Stomach (tissue), 9 donors: ENCODE results near the gene CLEC16A. TPM values are rescaled to one million over a fixed set of nuclear protein-coding genes. Genes with fewer than 3 reads are reported as not detected.

Experiments
- DNase-seq, 2 donors: peaks; one replicate each; pipeline versions ENCODE4 v3.0.0 to v3.0.0-alpha.2; 2013 to 2019
- H3K27ac ChIP-seq, 5 donors: fragments of 200-600 bp in 4 of 5; sonication (generic) in 4 of 5; one replicate each; pipeline ENCODE4 v1.5.1; 2013 to 2019; ENCODE audit warnings: mild to moderate bottlenecking in 1 of 5, moderate library complexity in 1 of 5
- H3K27me3 ChIP-seq, 3 donors: fragments of 200-600 bp; sonication (generic); one replicate each; pipeline ENCODE4 v1.5.1; 2017 to 2019; ENCODE audit warnings: mixed run types in 1 of 3
- H3K36me3 ChIP-seq, 4 donors: fragments of 200-600 bp; sonication (generic); 1 replicate in 3 of 4; 2 replicates in 1 of 4; pipeline ENCODE4 v1.5.1; 2016 to 2019
- H3K4me1 ChIP-seq, 4 donors: fragments of 200-600 bp; sonication (generic); one replicate each; pipeline ENCODE4 v1.5.1; 2016 to 2019
- H3K4me3 ChIP-seq, 4 donors: fragments of 200-600 bp; sonication (generic) in 3 of 4; one replicate each; pipeline ENCODE4 v1.5.1; 2016 to 2019; ENCODE audit warnings: mild to moderate bottlenecking in 1 of 4
- H3K9me3 ChIP-seq, 4 donors: fragments of 200-600 bp; sonication (generic); one replicate each; pipeline ENCODE4 v1.5.1; 2016 to 2019
- CTCF ChIP-seq, 7 experiments: fragments of 450-650 bp in 4 of 7; fragments of 200-600 bp in 3 of 7; sonication (generic) in 3 of 7; IDR thresholded peaks; one replicate each; pipeline ENCODE4 v1.5.1; 2016 to 2019; ENCODE audit warnings: antibody characterized with exemption in 7 of 7, control low read depth in 2 of 7, mild to moderate bottlenecking in 1 of 7
- EP300 ChIP-seq: sonication (generic); formaldehyde crosslinking; IDR thresholded peaks from one replicate; pipeline ENCODE4 v1.6.1; 2017; ENCODE audit warnings: antibody characterized with exemption
- POLR2A ChIP-seq, 4 donors: fragments of 450-650 bp; IDR thresholded peaks; one replicate each; pipeline ENCODE4 v1.6.1; 2016; ENCODE audit warnings: antibody characterized with exemption in 4 of 4, control low read depth in 2 of 4, mild to moderate bottlenecking in 1 of 4, moderate library complexity in 1 of 4
- POLR2AphosphoS5 ChIP-seq, 3 donors: sonication (generic); formaldehyde crosslinking; IDR thresholded peaks; one replicate each; pipeline ENCODE4 v1.6.1; 2016; ENCODE audit warnings: antibody characterized with exemption in 3 of 3
- WGBS, 5 donors: extraction: QIAGEN DNeasy Blood & Tissue Kit in 3 of 5; methylation state at CpG; one replicate each; pipeline versions ENCODE4 v1.1.5 to v1.1.7; 2013 to 2018; 5-methylcytosine and 5-hydroxymethylcytosine counted together
- intact Hi-C: fragments of 100-400 bp; cut with DNase I; formaldehyde crosslinking; loops from one replicate; pipeline ENCODE4 v1.15.1; 2023; ENCODE audit warnings: low total_unique reads
- polyA plus RNA-seq, 3 donors: library from polyadenylated mRNA; stranded (reverse); fragments of 200-250 nt; gene quantifications; one replicate each; pipeline ENCODE4 v1.2.3, GENCODE V29; 2013
- total RNA-seq, 5 donors: library from RNA; depleted of rRNA; stranded (reverse); fragments of >200 nt; gene quantifications; one replicate each; pipeline versions ENCODE4 v1.1.0 to v1.2.3, GENCODE V29; 2014 to 2016
- donor health status: healthy with polysubstance abuse.
- donor health status: Bipolar disorder and iron deficiency.
- donor health status: healthy.

CLEC16A gene
- total and polyA plus RNA-seq, 8 donors: 5.8 to 176 (median 21.8) TPM

DNA sequence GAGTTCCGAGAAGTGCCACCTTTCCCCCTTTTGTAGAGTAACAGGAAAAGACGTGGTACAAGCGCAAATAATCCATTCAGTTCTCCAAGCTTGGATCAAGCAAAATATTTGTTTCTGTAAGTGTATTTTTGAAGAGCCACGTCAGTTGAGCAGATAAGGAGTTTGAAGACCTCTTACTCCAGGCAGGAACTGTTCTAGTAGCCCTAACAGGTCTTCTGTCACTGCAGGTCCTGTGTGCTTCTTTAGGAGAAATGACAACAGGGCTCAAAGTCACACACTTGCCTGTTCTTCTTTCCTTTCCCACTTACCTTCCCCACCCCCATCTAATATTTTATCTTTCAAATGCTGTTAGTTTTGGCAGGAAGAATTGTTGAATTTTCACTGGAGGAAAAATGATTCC, 93.9 kb downstream of the CLEC16A start:
- Histone ChIP-seq H3K27me3 (no peaks in the 10 kb centered on the region), H3K36me3 (peaks cover 26 to 75% (median 71%) of the 10 kb centered on the region in 4 donors), H3K4me3 (no peak overlapping the region), H3K4me1 (peaks cover 3 to 26% (median 12%) of the 10 kb centered on the region in 4 donors), H3K27ac (no peak overlapping the region), H3K9me3 (no peaks in the 10 kb centered on the region)
- intact Hi-C loops: no loop called here
- DNase-seq: no peak
- WGBS, 5 donors: 51 to 80% (median 64%) methylated on average over 4 of the region's 4 CpGs
- TF ChIP-seq POLR2A (IDR thresholded peaks at IDR 0.05): no peak
- TF ChIP-seq POLR2AphosphoS5 (IDR thresholded peaks at IDR 0.05): no peak
- TF ChIP-seq EP300: no peak
- no peak for TF ChIP-seq CTCF (IDR thresholded peaks at IDR 0.05)

- H3K27me3 ChIP-seq: no peaks in the 10 kb centered on the region
- H3K4me1 ChIP-seq: peaks cover 0 to 22% (median 8%) of the 10 kb centered on the region in 4 donors
- H3K9me3 ChIP-seq: no peaks in the 10 kb centered on the region
- intact Hi-C loops: no loop called here
- H3K36me3 ChIP-seq: peaks cover 26 to 80% (median 74%) of the 10 kb centered on the region in 4 donors
- no peak overlapping the region for H3K27ac ChIP-seq
- DNase-seq: no peak
- TF ChIP-seq POLR2AphosphoS5 (IDR thresholded peaks at IDR 0.05): no peak
- no peak for TF ChIP-seq POLR2A (IDR thresholded peaks at IDR 0.05)
- TF ChIP-seq EP300: no peak
- TF ChIP-seq CTCF (IDR thresholded peaks at IDR 0.05): no peak
- WGBS, 5 donors: 79 to 96% (median 83%) methylated on average over 5 of the region's 5 CpGs
- H3K4me3 ChIP-seq: no peak overlapping the region
Measured at GRCh38 chr16:11038777-11039176, 94.4 kb downstream of the CLEC16A start.

- Histone ChIP-seq H3K4me1 (peaks cover 0 to 12% (median 5%) of the 10 kb centered on the region in 4 donors), H3K27ac (no peak overlapping the region), H3K36me3 (peaks cover 26 to 84% (median 76%) of the 10 kb centered on the region in 4 donors), H3K4me3 (no peak overlapping the region), H3K27me3 (no peaks in the 10 kb centered on the region), H3K9me3 (no peaks in the 10 kb centered on the region)
- 97 to 99% (median 99%) methylated on average over 8 of the region's 8 CpGs for WGBS, 5 donors
- intact Hi-C loops: no loop called here
- DNase-seq: no peak
- TF ChIP-seq CTCF (IDR thresholded peaks at IDR 0.05) (no peak), POLR2AphosphoS5 (IDR thresholded peaks at IDR 0.05) (no peak), POLR2A (IDR thresholded peaks at IDR 0.05) (no peak), EP300 (no peak)
Measured at GRCh38 chr16:11039726-11040125, 95.4 kb downstream of the CLEC16A start.

- Histone ChIP-seq H3K27me3 (no peaks in the 10 kb centered on the region), H3K4me1 (peaks cover 0 to 17% (median 4%) of the 10 kb centered on the region in 4 donors), H3K9me3 (no peaks in the 10 kb centered on the region), H3K4me3 (no peak overlapping the region), H3K27ac (no peak overlapping the region), H3K36me3 (peaks cover 24 to 86% (median 82%) of the 10 kb centered on the region in 4 donors)
- intact Hi-C loops: no loop called here
- no peak for DNase-seq
- TF ChIP-seq EP300: no peak
- no peak for TF ChIP-seq CTCF (IDR thresholded peaks at IDR 0.05)
- TF ChIP-seq POLR2A (IDR thresholded peaks at IDR 0.05): no peak
- no peak for TF ChIP-seq POLR2AphosphoS5 (IDR thresholded peaks at IDR 0.05)
- WGBS, 5 donors: 94 to 98% (median 98%) methylated on average over 4 to 11 of the region's 11 CpGs
Measured at GRCh38 chr16:11042191-11042590, 97.8 kb downstream of the CLEC16A start.
